Lung (tissue), 12 donors: ENCODE measurements around the gene ADAMTS4. TPM values are rescaled to one million over a fixed set of nuclear protein-coding genes. Genes with fewer than 3 reads are reported as not detected.

ENCODE experiments used
- ATAC-seq: fragments of 200-7000 bp; cut with Tn5 transposase; one replicate; pipeline ENCODE4 v1.9.1; 2020; ENCODE audit warnings: moderate number of reproducible peaks; ENCODE audit not compliant: insufficient read depth, low FRiP score
- DNase-seq, 3 donors: peaks; one replicate each; pipeline ENCODE4 v3.0.0-alpha.2; 2013 to 2017
- H3K27ac ChIP-seq, 2 donors: one replicate each; pipeline ENCODE4 v1.5.1; 2013; ENCODE audit warnings: mild to moderate bottlenecking in 2 of 2, moderate library complexity in 2 of 2, control low read depth in 1 of 2, inconsistent platforms in 1 of 2, low read depth in 1 of 2, low read length in 1 of 2
- H3K27me3 ChIP-seq, 3 donors: one replicate each; pipeline ENCODE4 v1.5.1; 2013; ENCODE audit warnings: low read length in 2 of 3; ENCODE audit not compliant: control insufficient read depth in 3 of 3, insufficient read depth in 3 of 3
- H3K36me3 ChIP-seq, 4 donors: one replicate each; pipeline ENCODE4 v1.5.1; 2013; ENCODE audit warnings: low read length in 4 of 4, mild to moderate bottlenecking in 1 of 4, moderate library complexity in 1 of 4; ENCODE audit not compliant: control insufficient read depth in 4 of 4, insufficient read depth in 4 of 4
- H3K4me1 ChIP-seq, 5 donors: one replicate each; pipeline ENCODE4 v1.5.1; 2013; ENCODE audit warnings: low read length in 5 of 5, mild to moderate bottlenecking in 2 of 5, moderate library complexity in 1 of 5; ENCODE audit not compliant: control insufficient read depth in 5 of 5, insufficient read depth in 5 of 5
- H3K4me3 ChIP-seq: one replicate; pipeline ENCODE4 v1.5.1; 2013; ENCODE audit warnings: mild to moderate bottlenecking, control low read depth, moderate library complexity
- H3K9ac ChIP-seq, 2 donors: one replicate each; pipeline ENCODE4 v1.5.1; 2013; ENCODE audit warnings: low read length in 2 of 2, control low read depth in 1 of 2; ENCODE audit not compliant: insufficient read depth in 1 of 2
- H3K9me3 ChIP-seq, 4 donors: one replicate each; pipeline ENCODE4 v1.5.1; 2013; ENCODE audit warnings: low read length in 3 of 4, mild to moderate bottlenecking in 1 of 4, moderate library complexity in 1 of 4; ENCODE audit not compliant: control insufficient read depth in 4 of 4, insufficient read depth in 3 of 4
- WGBS, 2 donors: extraction: QIAGEN DNeasy Blood & Tissue Kit; methylation state at CpG; one replicate each; pipeline ENCODE4 v1.1.7; 2013; 5-methylcytosine and 5-hydroxymethylcytosine counted together
- polyA plus RNA-seq, 2 donors: library from polyadenylated mRNA; stranded (reverse); fragments of 200-250 nt; gene quantifications; one replicate each; pipeline ENCODE4 v1.2.1, GENCODE V29; 2013
- total RNA-seq, 2 donors: library from RNA; depleted of rRNA in 1 of 2; stranded (reverse); fragments of >200 nt in 1 of 2; gene quantifications; one replicate each; pipeline ENCODE4 v1.2.1, GENCODE V29; 2014 to 2021
- TF ChIP-seq, protein P1 (sequence below): IDR thresholded peaks from 2 replicates; pipeline ENCODE4 v1.5.1; 2012; ENCODE audit warnings: mild to moderate bottlenecking; ENCODE audit errors: control extremely low read depth, extremely low read depth
- donor health status: control.
- donor health status: control.
- donor health status: Bipolar disorder and iron deficiency.
- donor health status: healthy.
- donor health status: DM: yes; HTN: yes; CAD: no.

ADAMTS4 gene
- total and polyA plus RNA-seq, 4 donors: 2.3 to 22.3 (median 13.0) TPM

DNA sequence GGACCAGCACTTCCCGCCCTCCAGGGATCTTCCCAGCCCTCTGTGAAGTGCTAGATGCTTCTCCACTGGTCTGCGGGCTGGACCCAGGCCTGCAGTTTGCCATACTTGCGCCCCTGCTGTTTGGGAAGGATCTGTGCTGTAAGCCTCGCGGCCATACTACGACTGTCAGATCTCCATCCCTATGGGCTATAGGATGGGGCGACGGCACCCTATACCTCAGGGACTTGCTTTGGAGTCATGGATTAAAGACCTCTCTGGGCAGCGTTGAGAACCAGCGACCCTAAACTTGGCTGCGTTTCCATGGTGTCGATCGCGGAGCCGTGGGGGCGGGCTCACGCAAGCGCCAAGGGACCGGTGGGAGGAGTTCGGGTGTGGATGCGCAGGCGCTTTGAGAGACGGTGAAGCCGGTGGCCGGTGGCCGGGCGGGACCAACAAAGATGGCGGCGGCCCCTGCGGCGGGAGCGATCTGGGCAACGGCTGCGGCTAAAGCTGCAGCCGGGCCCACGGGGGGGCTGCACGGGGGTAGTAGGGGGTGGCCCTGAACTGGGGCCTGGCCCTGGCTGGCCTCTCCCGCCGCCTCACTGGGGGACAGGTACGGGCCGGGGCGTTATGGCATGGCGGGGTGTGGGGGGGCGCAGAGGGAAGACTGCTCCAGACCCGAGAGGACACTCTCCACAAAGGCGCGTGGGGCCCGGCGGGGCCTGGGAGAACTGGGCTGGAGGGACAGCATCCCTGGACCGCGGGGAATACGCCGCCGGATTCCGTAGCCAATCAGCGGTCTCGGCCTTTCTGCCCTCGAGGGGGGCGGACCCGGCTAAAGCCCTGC, 39.6 kb downstream of the ADAMTS4 start, which contains the start of gene USP21:
USP21 (plus strand) TSS at position 414 of the 826 bp plus-strand sequence. CDS start 1,141 bp downstream, outside the sequence.
- TF ChIP-seq, protein P1, sequence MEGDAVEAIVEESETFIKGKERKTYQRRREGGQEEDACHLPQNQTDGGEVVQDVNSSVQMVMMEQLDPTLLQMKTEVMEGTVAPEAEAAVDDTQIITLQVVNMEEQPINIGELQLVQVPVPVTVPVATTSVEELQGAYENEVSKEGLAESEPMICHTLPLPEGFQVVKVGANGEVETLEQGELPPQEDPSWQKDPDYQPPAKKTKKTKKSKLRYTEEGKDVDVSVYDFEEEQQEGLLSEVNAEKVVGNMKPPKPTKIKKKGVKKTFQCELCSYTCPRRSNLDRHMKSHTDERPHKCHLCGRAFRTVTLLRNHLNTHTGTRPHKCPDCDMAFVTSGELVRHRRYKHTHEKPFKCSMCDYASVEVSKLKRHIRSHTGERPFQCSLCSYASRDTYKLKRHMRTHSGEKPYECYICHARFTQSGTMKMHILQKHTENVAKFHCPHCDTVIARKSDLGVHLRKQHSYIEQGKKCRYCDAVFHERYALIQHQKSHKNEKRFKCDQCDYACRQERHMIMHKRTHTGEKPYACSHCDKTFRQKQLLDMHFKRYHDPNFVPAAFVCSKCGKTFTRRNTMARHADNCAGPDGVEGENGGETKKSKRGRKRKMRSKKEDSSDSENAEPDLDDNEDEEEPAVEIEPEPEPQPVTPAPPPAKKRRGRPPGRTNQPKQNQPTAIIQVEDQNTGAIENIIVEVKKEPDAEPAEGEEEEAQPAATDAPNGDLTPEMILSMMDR: no peak
- ATAC-seq: peak; percentile 95
- Histone ChIP-seq H3K9ac (peak within 1 kb of the TSS; percentile 75 to 87), H3K4me3 (peak within 1 kb of the TSS; percentile 93), H3K36me3 (peaks cover 2 to 32% (median 13%) of the 10 kb centered on the region in 4 donors), H3K4me1 (peaks cover 4 to 25% (median 8%) of the 10 kb centered on the region in 5 donors), H3K9me3 (no peaks in the 10 kb centered on the region), H3K27me3 (no peaks in the 10 kb centered on the region), H3K27ac (peak within 1 kb of the TSS; percentile 82 to 95)
- peak; percentile 95 to 97 (median 96) for DNase-seq
- 1 to 4% methylated on average over 55 to 60 of the region's 60 CpGs for WGBS, 2 donors

DNA sequence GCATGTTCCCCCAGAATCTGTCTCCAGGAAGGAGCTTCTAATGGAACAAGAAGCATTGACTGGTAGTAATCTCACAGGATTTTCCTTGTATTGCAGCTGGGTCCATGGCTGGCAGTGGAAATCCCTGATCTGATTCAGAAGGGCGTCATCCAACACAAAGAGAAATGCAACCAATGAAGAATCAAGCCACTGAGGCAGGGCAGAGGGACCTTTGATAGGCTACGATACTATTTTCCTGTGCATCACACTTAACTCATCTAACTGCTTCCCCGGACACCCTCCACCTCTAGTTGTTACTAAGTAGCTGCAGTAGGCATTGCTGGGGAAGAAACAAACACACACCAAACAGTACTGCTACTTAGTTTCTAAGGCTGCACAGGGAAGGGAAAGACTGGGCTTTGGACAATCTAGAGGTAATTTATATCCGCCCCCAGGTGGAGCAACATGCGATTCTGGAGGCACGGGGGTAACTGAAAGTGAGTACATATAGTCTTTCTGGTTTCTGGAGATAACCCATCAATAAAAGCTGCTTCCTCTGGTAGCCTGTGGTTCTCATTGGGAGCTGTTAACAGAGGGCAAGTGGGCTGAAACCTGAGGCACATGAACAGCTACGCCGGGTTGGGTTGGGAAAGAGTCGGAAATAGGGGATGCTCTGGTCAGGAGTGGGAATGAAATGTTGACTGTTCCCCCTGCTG, 40.4 kb downstream of the ADAMTS4 start:
- H3K9me3 ChIP-seq: no peaks in the 10 kb centered on the region
- 66 to 70% methylated on average over 9 of the region's 9 CpGs for WGBS, 2 donors
- H3K27ac ChIP-seq: peak overlapping the region; percentile 76 to 95
- TF ChIP-seq, protein P1: no peak
- H3K4me1 ChIP-seq: peaks cover 4 to 27% (median 8%) of the 10 kb centered on the region in 5 donors
- DNase-seq: no peak
- H3K36me3 ChIP-seq: peaks cover 2 to 25% (median 11%) of the 10 kb centered on the region in 4 donors
- H3K4me3 ChIP-seq: peak overlapping the region; percentile 93
- H3K27me3 ChIP-seq: no peaks in the 10 kb centered on the region
- peak overlapping the region in 1 of 2 donors; percentile 74 for H3K9ac ChIP-seq
- no peak for ATAC-seq

DNA sequence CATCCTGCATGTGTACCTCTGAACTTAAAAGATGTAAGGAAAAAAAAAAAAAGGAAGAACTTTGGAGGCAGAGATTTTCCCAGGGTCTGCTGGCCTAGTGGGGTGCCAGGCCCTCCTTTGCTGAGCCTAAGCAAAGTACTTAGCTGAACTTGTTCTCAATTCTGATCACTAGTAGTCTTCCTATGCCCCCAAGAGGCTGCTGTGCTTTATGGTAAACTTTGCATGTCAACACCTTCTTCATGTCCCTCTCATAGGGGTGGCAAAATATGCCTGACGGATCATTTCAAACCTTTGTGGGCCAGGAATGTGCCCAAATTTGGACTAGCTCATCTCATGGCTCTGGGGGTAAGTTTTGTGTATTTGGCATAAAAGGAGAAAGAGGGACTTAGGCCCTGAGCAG, 41.0 kb downstream of the ADAMTS4 start:
- Histone ChIP-seq H3K4me1 (peaks cover 4 to 27% (median 8%) of the 10 kb centered on the region in 5 donors), H3K4me3 (no peak overlapping the region), H3K9me3 (no peaks in the 10 kb centered on the region), H3K9ac (no peak overlapping the region), H3K27ac (no peak overlapping the region), H3K36me3 (peaks cover 2 to 24% (median 9%) of the 10 kb centered on the region in 4 donors), H3K27me3 (no peaks in the 10 kb centered on the region)
- DNase-seq (no peak), ATAC-seq (no peak)
- TF ChIP-seq, protein P1: no peak
- 89 to 96% methylated on average over 1 of the region's 1 CpG for WGBS, 2 donors
